Panc1 (cell line): ENCODE results near the gene NYAP2. TPM values are rescaled to one million over a fixed set of nuclear protein-coding genes. Genes with fewer than 3 reads are reported as not detected.

Source experiments
- ATAC-seq: fragments of 200-7000 bp; cut with Tn5 transposase; 2 replicates; pipeline ENCODE4 v1.9.1; 2020; ENCODE audit warnings: mild to moderate bottlenecking, moderate library complexity
- BruUV-seq: library from RNA; stranded (reverse); fragments of 400-500 nt; replicated peaks from 2 replicates; lab custom pipeline; 2021; lab: Mats Ljungman, UMichigan
- CTCF ChIA-PET: fragments of 300-600 bp; sonication (Branson Sonifier 250); formaldehyde crosslinking; loops from one replicate; lab custom pipeline; 2022; ENCODE audit warnings: antibody characterized with exemption; lab: Charles Lee
- POLR2A ChIA-PET: fragments of 300-600 bp; sonication (Branson Sonifier 250); formaldehyde crosslinking; loops from one replicate; lab custom pipeline; 2022; ENCODE audit warnings: antibody characterized with exemption; lab: Charles Lee
- DNase-seq: peaks from one replicate; pipeline ENCODE4 v3.0.0-alpha.2; 2010; ENCODE audit warnings: low read depth, low spot score
- H3K27ac ChIP-seq: 2 replicates; pipeline ENCODE4 v1.5.1; 2011; ENCODE audit warnings: mild to moderate bottlenecking, low read length, inconsistent platforms
- H3K27me3 ChIP-seq: fragments of 200-500 bp; sonication (Bioruptor generic); 2 replicates; pipeline ENCODE4 v1.6.0; 2014; ENCODE audit warnings: low read length, inconsistent platforms; ENCODE audit not compliant: control insufficient read depth, insufficient read depth
- H3K36me3 ChIP-seq: fragments of 200-500 bp; sonication (Bioruptor generic); 2 replicates; pipeline ENCODE4 v1.5.1; 2014; ENCODE audit warnings: inconsistent platforms, mild to moderate bottlenecking, low read length, moderate library complexity; ENCODE audit not compliant: control insufficient read depth, insufficient read depth
- H3K4me1 ChIP-seq: 2 replicates; pipeline ENCODE4 v1.5.1; 2011; ENCODE audit warnings: inconsistent platforms, mild to moderate bottlenecking, low read length, moderate library complexity; ENCODE audit not compliant: control insufficient read depth, insufficient read depth
- H3K4me3 ChIP-seq, 2 experiments: 2 replicates each; pipeline ENCODE4 v1.5.1; 2011 to 2012; ENCODE audit warnings: low read depth in 2 of 2, low read length in 2 of 2, mild to moderate bottlenecking in 2 of 2, inconsistent platforms in 1 of 2, moderate library complexity in 1 of 2
- H3K9me3 ChIP-seq: fragments of 200-500 bp; sonication (Bioruptor generic); 2 replicates; pipeline ENCODE4 v1.5.1; 2014; ENCODE audit warnings: low read depth, mild to moderate bottlenecking, inconsistent platforms, low read length, moderate library complexity; ENCODE audit not compliant: control insufficient read depth, insufficient read depth
- CTCF ChIP-seq: fragments of 450-650 bp; IDR thresholded peaks from 2 replicates; pipeline ENCODE4 v1.5.1; 2017; ENCODE audit warnings: mild to moderate bottlenecking
- POLR2AphosphoS5 ChIP-seq: IDR thresholded peaks from 2 replicates; pipeline ENCODE4 v1.6.1; 2012; ENCODE audit warnings: mild to moderate bottlenecking, low read depth, low read length, moderate library complexity
- REST ChIP-seq, 2 experiments: IDR thresholded peaks; 2 replicates each; pipeline ENCODE4 v1.6.1; 2011 to 2012; ENCODE audit warnings: low read depth in 2 of 2, control low read depth in 1 of 2, low read length in 1 of 2, mild to moderate bottlenecking in 1 of 2, moderate library complexity in 1 of 2; ENCODE audit not compliant: insufficient read depth in 1 of 2
- SIN3A ChIP-seq: IDR thresholded peaks from 2 replicates; pipeline ENCODE4 v1.6.1; 2012; ENCODE audit warnings: low read depth, mild to moderate bottlenecking, low read length, moderate library complexity, borderline replicate concordance; ENCODE audit not compliant: insufficient read depth
- TCF7L2 ChIP-seq: IDR thresholded peaks from 2 replicates; pipeline ENCODE4 v1.6.1; 2011; ENCODE audit warnings: mild to moderate bottlenecking, low read depth, low read length, inconsistent platforms
- in situ Hi-C: cut with HindIII; loops from 2 replicates; pipeline ENCODE4 v1.10.0; 2016; ENCODE audit warnings: low sequenced_read_pairs, low pct_unique_long_range_greater_than_20kb
- intact Hi-C: fragments of 100-400 bp; cut with micrococcal nuclease; formaldehyde crosslinking; loops from one replicate; pipeline ENCODE4 v1.10.0; 2022; ENCODE audit not compliant: unreplicated experiment
- total RNA-seq: library from RNA; stranded (reverse); gene quantifications from one replicate; pipeline ENCODE4 v1.2.1, GENCODE V29; 2021; ENCODE audit not compliant: unreplicated experiment

Gene NYAP2
- total RNA-seq, 1 experiment from 2014 or later, result not detected

- CTCF ChIA-PET, result no interaction called here
These were observed 17.9 kb upstream of the NYAP2 start for GRCh38 chr2:225381609-225382008.

GRCh38 chr2:225398372-225398771 lies 1.1 kb upstream of the NYAP2 start:
- intact Hi-C loops (no loop called here), in situ Hi-C loops (no loop called here)
- TF ChIP-seq REST (IDR thresholded peaks at IDR 0.05; ENCODE audit: insufficient read depth in 1 of 2, low read depth in 2 of 2, low read length in 1 of 2) (no peak), CTCF (no peak), SIN3A (no peak), POLR2AphosphoS5 (no peak), TCF7L2 (no peak)

More at GRCh38 chr2:225381609-225382008, 17.9 kb upstream of the NYAP2 start:
- in situ Hi-C loops, result no loop called here
- DNase-seq (no peak), ATAC-seq (no peak)
- Histone ChIP-seq H3K9me3 (no peaks in the 10 kb centered on the region), H3K27ac (no peak overlapping the region), H3K27me3 (no peaks in the 10 kb centered on the region), H3K4me3 (no peak overlapping the region), H3K4me1 (no peaks in the 10 kb centered on the region), H3K36me3 (no peaks in the 10 kb centered on the region)
- BruUV-seq, result no TSS peak
- intact Hi-C loops, result no loop called here
- POLR2A ChIA-PET, result no interaction called here
- TF ChIP-seq POLR2AphosphoS5 (no peak), TCF7L2 (no peak), SIN3A (no peak), CTCF (no peak), REST (IDR thresholded peaks at IDR 0.05; ENCODE audit: insufficient read depth in 1 of 2, low read depth in 2 of 2, low read length in 1 of 2) (no peak)

More at GRCh38 chr2:225398372-225398771, 1.1 kb upstream of the NYAP2 start:
- BruUV-seq, result no TSS peak
- Histone ChIP-seq H3K9me3 (no peaks in the 10 kb centered on the region), H3K27ac (no peak overlapping the region), H3K27me3 (no peaks in the 10 kb centered on the region), H3K36me3 (no peaks in the 10 kb centered on the region), H3K4me3 (no peak overlapping the region), H3K4me1 (no peaks in the 10 kb centered on the region)
- ATAC-seq, result no peak
- POLR2A ChIA-PET, result no interaction called here
- no peak for DNase-seq
- CTCF ChIA-PET, result no interaction called here
